Measurements from ENCODE around the gene OR1D2. TPM values are rescaled to one million over a fixed set of nuclear protein-coding genes. Genes with fewer than 3 reads are reported as not detected.

OR1D2 gene
- total and polyA plus RNA-seq, 2 of the 4 experiments (the other 2 are of a cell fraction) = not detected

GRCh38 chr17:3039736-3040135 is 64.5 kb downstream of the OR1D2 start:
- no peak overlapping the region for H2BK20ac ChIP-seq (ENCODE audit: low read depth, low read length)
- no peak overlapping the region for H3K4me2 ChIP-seq (ENCODE audit: low read depth, low read length)
- no peak overlapping the region for H4K91ac ChIP-seq (ENCODE audit: insufficient read depth, low read depth, low read length)
- H2BK15ac ChIP-seq (ENCODE audit: low read depth, low read length) = no peak overlapping the region
- H4K20me1 ChIP-seq (ENCODE audit: insufficient read depth, low read length) = no peaks in the 10 kb centered on the region; the same call in 1 of the 2 replicates
- ChIA-PET POLR2A (ENCODE audit: unreplicated experiment) (no interaction called here), CTCF (interaction anchor here (0.6 kb wide), 1 partner anchor 328 kb away, joined by 4 read pairs; no protein-coding TSS in a partner anchor)
- no peak overlapping the region for H2BK120ac ChIP-seq (ENCODE audit: low read depth, low read length)
- H2BK5ac ChIP-seq (ENCODE audit: low read depth, low read length, poor library complexity, severe bottlenecking) = no peak overlapping the region
- H3K27ac ChIP-seq (ENCODE audit: insufficient read depth, low read length) = no peak overlapping the region
- no peak overlapping the region for H3K4me3 ChIP-seq (ENCODE audit: insufficient read depth, low read depth, low read length)
- no peaks in the 10 kb centered on the region for H3K79me1 ChIP-seq (ENCODE audit: low read depth in 1 of 2, low read length in 2 of 2)
- H3K4ac ChIP-seq (ENCODE audit: low read depth, low read length) = no peak overlapping the region
- peaks cover 12% of the 10 kb centered on the region for H3K9me3 ChIP-seq (ENCODE audit: control insufficient read depth, insufficient read depth, low read length)
- in situ Hi-C loops (cut with MboI; ENCODE audit: low sequenced_read_pairs) (loop anchor here (10.0 to 25.0 kb wide), 2 partner anchors 605 to 773 kb away; partner anchors contain the start of gene ITGAE), dilution Hi-C loops (cut with HindIII; ENCODE audit: low sequenced_read_pairs, unreplicated experiment) (no loop called here), intact Hi-C loops (cut with micrococcal nuclease) (loop anchor here (10.0 kb wide), 1 partner anchor 695 kb away; no protein-coding TSS in a partner anchor)
- H3K23ac ChIP-seq (ENCODE audit: low read depth, low read length) = no peak overlapping the region
- no peak overlapping the region for H4K5ac ChIP-seq (ENCODE audit: low read depth, low read length)
- WGBS, 2 experiments (ENCODE audit: extremely low coverage in 2 of 2, insufficient read length in 1 of 2) = 40% methylated on average over 1 of the region's 6 CpGs; no CpG with 5 or more reads in 1 of the 2 experiments
- H2AK5ac ChIP-seq (ENCODE audit: low read depth, low read length) = no peak overlapping the region
- no peak overlapping the region for H3K14ac ChIP-seq (replicated peaks; ENCODE audit: low read depth, low read length)
- TF ChIP-seq USF2 (IDR thresholded peaks at IDR 0.05; ENCODE audit: low read depth, low read length) (no peak), SMC3 (IDR thresholded peaks at IDR 0.05; ENCODE audit: low read depth, low read length) (no peak), MAZ (IDR thresholded peaks at IDR 0.05; ENCODE audit: borderline replicate concordance, low read depth, low read length) (no peak), BHLHE40 (IDR thresholded peaks at IDR 0.05; ENCODE audit: low read depth, low read length) (no peak), NFE2L2 (IDR thresholded peaks at IDR 0.05; ENCODE audit: low read depth, low read length) (no peak), MAFK (IDR thresholded peaks at IDR 0.05; ENCODE audit: low read depth, low read length) (no peak), RCOR1 (IDR thresholded peaks at IDR 0.05; ENCODE audit: insufficient replicate concordance, low read length) (no peak), CHD1 (IDR thresholded peaks at IDR 0.05; ENCODE audit: low read depth, low read length) (no peak), POLR2A (IDR thresholded peaks at IDR 0.05; ENCODE audit: low read depth, low read length) (no peak), CEBPB (IDR thresholded peaks at IDR 0.05; ENCODE audit: low read depth, low read length) (no peak), RFX5 (IDR thresholded peaks at IDR 0.05; ENCODE audit: low read depth, low read length) (no peak), MXI1 (IDR thresholded peaks at IDR 0.05; ENCODE audit: borderline replicate concordance, low read depth, low read length) (no peak), RAD21 (IDR thresholded peaks at IDR 0.05; ENCODE audit: low read length) (no peak), FOS (IDR thresholded peaks at IDR 0.05; ENCODE audit: low read depth, low read length) (no peak)
- TF ChIP-seq, protein P1, sequence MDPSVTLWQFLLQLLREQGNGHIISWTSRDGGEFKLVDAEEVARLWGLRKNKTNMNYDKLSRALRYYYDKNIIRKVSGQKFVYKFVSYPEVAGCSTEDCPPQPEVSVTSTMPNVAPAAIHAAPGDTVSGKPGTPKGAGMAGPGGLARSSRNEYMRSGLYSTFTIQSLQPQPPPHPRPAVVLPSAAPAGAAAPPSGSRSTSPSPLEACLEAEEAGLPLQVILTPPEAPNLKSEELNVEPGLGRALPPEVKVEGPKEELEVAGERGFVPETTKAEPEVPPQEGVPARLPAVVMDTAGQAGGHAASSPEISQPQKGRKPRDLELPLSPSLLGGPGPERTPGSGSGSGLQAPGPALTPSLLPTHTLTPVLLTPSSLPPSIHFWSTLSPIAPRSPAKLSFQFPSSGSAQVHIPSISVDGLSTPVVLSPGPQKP (IDR thresholded peaks at IDR 0.05; ENCODE audit: borderline replicate concordance, low read depth, low read length) = no peak
- TF ChIP-seq, protein P2, sequence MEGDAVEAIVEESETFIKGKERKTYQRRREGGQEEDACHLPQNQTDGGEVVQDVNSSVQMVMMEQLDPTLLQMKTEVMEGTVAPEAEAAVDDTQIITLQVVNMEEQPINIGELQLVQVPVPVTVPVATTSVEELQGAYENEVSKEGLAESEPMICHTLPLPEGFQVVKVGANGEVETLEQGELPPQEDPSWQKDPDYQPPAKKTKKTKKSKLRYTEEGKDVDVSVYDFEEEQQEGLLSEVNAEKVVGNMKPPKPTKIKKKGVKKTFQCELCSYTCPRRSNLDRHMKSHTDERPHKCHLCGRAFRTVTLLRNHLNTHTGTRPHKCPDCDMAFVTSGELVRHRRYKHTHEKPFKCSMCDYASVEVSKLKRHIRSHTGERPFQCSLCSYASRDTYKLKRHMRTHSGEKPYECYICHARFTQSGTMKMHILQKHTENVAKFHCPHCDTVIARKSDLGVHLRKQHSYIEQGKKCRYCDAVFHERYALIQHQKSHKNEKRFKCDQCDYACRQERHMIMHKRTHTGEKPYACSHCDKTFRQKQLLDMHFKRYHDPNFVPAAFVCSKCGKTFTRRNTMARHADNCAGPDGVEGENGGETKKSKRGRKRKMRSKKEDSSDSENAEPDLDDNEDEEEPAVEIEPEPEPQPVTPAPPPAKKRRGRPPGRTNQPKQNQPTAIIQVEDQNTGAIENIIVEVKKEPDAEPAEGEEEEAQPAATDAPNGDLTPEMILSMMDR (conservative IDR thresholded peaks at IDR 0.05; ENCODE audit: low read depth, low read length) = no peak
- H2AK9ac ChIP-seq (replicated peaks; ENCODE audit: low read depth, low read length, poor library complexity) = no peak overlapping the region
- DNase-seq = peak; percentile 26
- H3K27me3 ChIP-seq (ENCODE audit: control insufficient read depth, insufficient read depth, low read length) = no peaks in the 10 kb centered on the region; the same call in 1 of the 2 replicates
- no peak overlapping the region for H3K18ac ChIP-seq (ENCODE audit: low read depth, low read length)
- H3K9me1 ChIP-seq (ENCODE audit: insufficient read depth, low read length) = no peaks in the 10 kb centered on the region
- H3K36me3 ChIP-seq (ENCODE audit: control insufficient read depth, insufficient read depth, low read length) = no peaks in the 10 kb centered on the region
- no peak overlapping the region for H2AFZ ChIP-seq (replicated peaks; ENCODE audit: low read length, poor library complexity)
- H4K8ac ChIP-seq (ENCODE audit: low read depth in 2 of 2, low read length in 2 of 2) = no peak overlapping the region
- ATAC-seq (ENCODE audit: low read depth) = no peak
- H3K56ac ChIP-seq (ENCODE audit: extremely low read depth, insufficient read depth, low read length) = no peak overlapping the region
- no TSS peak for BruUV-seq (replicated peaks)
- no peaks in the 10 kb centered on the region for H3K4me1 ChIP-seq (ENCODE audit: control insufficient read depth, insufficient read depth, low read length)
- H3K9ac ChIP-seq (ENCODE audit: low read depth, low read length) = no peak overlapping the region

Data from IMR-90 (cell line).